ENCODE data around the gene GSTM1. TPM values are rescaled to one million over a fixed set of nuclear protein-coding genes. Genes with fewer than 3 reads are reported as not detected.
A peak's percentile ranks its signal among the peaks of the same experiment; 100 is the strongest.
"Not testable (repeated sequence)": the region's sequence is repeated elsewhere in the genome, so short reads cannot be mapped to it uniquely, and the experiment has no call there.

The GSTM1 gene
- total RNA-seq, 4 donors from 2014 or later = 23.1 TPM; not detected in 3

DNA sequence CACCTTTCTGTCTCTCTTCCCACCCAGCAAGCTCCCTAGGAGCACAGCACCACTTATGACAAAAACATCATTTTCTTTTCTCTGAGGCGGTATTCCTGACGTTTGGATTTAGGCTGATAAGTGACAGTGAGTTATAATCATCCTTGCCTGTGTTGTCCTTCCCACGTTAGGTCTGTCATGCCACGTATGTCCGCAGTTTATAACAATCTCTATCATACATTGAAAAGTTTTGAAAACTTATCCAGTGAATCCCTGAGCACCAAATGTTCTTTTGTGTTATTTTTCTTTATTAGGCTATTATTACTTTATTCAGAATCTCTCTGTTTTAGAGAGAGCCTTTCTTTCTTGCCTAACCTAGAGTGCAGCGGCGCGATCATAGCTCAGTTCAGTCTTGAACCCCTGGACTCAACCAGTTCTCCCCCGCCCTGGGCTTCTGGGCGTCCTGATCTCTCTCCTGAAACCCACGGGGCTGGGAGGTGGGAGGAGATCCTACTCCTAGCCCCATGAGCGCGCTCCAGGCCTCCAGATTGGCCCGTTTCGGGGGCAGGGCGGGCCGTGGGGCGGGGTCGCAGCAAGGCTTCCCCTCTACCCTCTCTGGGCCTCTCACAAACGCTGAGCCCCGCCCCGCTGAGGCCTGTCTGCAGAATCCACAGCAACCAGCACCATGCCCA lies 20.0 kb upstream of the GSTM1 start, which contains the start of gene GSTM2:
Gene GSTM2 (plus strand): TSS at position 606 of the 671 bp plus-strand sequence. CDS start 59 bp downstream, at position 665.
- peak within 1 kb of the TSS; percentile 63 to 73 (median 66) for H3K4me3 ChIP-seq
- no peak for TF ChIP-seq EP300 (IDR thresholded peaks at IDR 0.05)
- TF ChIP-seq, protein P1, sequence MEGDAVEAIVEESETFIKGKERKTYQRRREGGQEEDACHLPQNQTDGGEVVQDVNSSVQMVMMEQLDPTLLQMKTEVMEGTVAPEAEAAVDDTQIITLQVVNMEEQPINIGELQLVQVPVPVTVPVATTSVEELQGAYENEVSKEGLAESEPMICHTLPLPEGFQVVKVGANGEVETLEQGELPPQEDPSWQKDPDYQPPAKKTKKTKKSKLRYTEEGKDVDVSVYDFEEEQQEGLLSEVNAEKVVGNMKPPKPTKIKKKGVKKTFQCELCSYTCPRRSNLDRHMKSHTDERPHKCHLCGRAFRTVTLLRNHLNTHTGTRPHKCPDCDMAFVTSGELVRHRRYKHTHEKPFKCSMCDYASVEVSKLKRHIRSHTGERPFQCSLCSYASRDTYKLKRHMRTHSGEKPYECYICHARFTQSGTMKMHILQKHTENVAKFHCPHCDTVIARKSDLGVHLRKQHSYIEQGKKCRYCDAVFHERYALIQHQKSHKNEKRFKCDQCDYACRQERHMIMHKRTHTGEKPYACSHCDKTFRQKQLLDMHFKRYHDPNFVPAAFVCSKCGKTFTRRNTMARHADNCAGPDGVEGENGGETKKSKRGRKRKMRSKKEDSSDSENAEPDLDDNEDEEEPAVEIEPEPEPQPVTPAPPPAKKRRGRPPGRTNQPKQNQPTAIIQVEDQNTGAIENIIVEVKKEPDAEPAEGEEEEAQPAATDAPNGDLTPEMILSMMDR (IDR thresholded peaks at IDR 0.05) = no peak
- TF ChIP-seq POLR2A (IDR thresholded peaks at IDR 0.05; ENCODE audit: low read depth) = no peak
- peak; percentile 60 to 74 for TF ChIP-seq POLR2AphosphoS5 (IDR thresholded peaks at IDR 0.05)
- no peaks in the 10 kb centered on the region for H3K27me3 ChIP-seq
- H3K36me3 ChIP-seq = peaks cover 0 to 30% (median 5%) of the 10 kb centered on the region in 4 donors
- WGBS = 10% methylated on average over 18 of the region's 22 CpGs
- H3K4me1 ChIP-seq = peaks cover 4 to 26% (median 19%) of the 10 kb centered on the region in 4 donors
- DNase-seq (ENCODE audit: extremely low spot score) = peak; percentile 98
- no peaks in the 10 kb centered on the region for H3K9me3 ChIP-seq
- peak within 1 kb of the TSS; percentile 53 to 74 (median 68) for H3K27ac ChIP-seq (replicated peaks in 1 of 4)
- intact Hi-C loops (cut with DNase I) = no loop called here

DNA sequence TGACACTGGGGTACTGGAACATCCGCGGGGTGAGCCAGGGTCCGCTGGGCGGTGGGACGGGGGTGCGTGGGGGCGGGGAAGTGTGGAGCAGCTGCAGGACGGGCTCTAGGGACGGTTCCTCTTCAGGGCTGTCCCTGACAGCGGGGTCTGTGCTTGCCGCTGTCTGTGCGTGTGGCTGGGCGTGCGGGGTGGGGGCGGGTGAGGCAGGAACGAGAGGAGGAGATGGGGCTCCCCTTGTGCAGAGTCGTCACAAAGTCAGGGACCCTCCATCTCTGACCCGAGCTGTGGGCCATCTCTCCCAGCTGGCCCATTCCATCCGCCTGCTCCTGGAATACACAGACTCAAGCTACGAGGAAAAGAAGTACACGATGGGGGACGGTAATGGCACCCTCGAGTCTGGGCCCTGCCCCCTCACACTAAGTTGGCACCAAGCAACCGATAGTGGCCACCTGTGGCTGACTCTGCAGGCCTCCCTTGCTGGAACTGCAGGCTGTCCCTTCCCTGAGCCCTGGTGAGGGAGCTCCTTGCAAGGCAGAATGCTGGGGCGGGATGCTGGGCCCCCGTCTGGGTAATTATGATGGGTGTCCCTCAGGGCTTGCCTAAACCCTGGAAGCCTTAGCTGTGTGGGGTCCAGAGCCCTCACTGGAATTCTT lies 19.4 kb upstream of the GSTM1 start:
- Histone ChIP-seq H3K27me3 (no peaks in the 10 kb centered on the region), H3K4me3 (peak overlapping the region; percentile 63 to 73 (median 66)), H3K27ac (replicated peaks in 1 of 4) (peak overlapping the region; percentile 53 to 74 (median 68)), H3K36me3 (peaks cover 0 to 31% (median 8%) of the 10 kb centered on the region in 4 donors), H3K9me3 (no peaks in the 10 kb centered on the region), H3K4me1 (peaks cover 4 to 26% (median 19%) of the 10 kb centered on the region in 4 donors)
- DNase-seq (ENCODE audit: extremely low spot score) = peak; percentile 80
- intact Hi-C loops (cut with DNase I) = no loop called here
- WGBS = 18% methylated on average over 3 of the region's 26 CpGs
- TF ChIP-seq EP300 (IDR thresholded peaks at IDR 0.05) (no peak), POLR2A (IDR thresholded peaks at IDR 0.05; ENCODE audit: low read depth) (no peak), POLR2AphosphoS5 (IDR thresholded peaks at IDR 0.05) (no peak)
- TF ChIP-seq, protein P1 (IDR thresholded peaks at IDR 0.05) = no peak

DNA sequence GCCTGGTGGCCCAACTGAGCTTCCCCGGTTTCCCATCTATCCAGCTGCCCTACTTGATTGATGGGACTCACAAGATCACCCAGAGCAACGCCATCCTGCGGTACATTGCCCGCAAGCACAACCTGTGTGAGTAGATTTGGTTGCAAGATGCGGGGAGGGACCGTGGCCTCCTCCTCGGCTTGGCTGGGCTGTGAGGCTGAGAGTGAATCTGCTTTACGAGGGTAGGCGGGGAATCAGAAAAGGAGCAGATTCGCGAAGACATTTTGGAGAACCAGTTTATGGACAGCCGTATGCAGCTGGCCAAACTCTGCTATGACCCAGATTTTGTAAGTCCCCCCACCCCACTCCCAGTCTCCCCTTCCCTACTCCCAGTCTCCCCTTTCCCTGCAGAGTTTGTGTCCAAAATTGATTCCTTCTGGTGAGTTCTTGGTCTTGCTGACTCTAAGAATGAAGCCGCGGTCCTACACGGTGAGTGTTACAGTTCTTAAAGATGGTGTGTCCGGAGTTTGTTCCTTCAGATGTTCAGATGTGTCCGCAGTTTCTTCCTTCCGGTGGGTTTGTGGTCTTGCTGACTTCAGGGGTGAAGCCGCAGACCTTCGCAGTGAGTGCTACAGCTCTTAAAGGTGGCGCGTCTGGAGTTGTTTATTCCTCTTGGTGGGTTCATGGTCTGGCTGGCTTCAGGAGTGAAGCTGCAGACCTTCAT lies 18.2 kb upstream of the GSTM1 start:
- no peak for TF ChIP-seq POLR2A (IDR thresholded peaks at IDR 0.05; ENCODE audit: low read depth)
- TF ChIP-seq, protein P1 (IDR thresholded peaks at IDR 0.05) = no peak
- TF ChIP-seq EP300 (IDR thresholded peaks at IDR 0.05) = no peak
- TF ChIP-seq POLR2AphosphoS5 (IDR thresholded peaks at IDR 0.05) = no peak
- no peak overlapping the region for H3K27ac ChIP-seq (replicated peaks in 1 of 4)
- WGBS = 89% methylated on average over 22 of the region's 22 CpGs
- no peaks in the 10 kb centered on the region for H3K27me3 ChIP-seq
- H3K4me3 ChIP-seq = no peak overlapping the region
- intact Hi-C loops (cut with DNase I) = no loop called here
- peaks cover 4 to 20% (median 16%) of the 10 kb centered on the region in 4 donors for H3K4me1 ChIP-seq
- H3K9me3 ChIP-seq = no peaks in the 10 kb centered on the region
- DNase-seq (ENCODE audit: extremely low spot score) = peak; percentile 81
- H3K36me3 ChIP-seq = peaks cover 0 to 38% (median 13%) of the 10 kb centered on the region in 4 donors

DNA sequence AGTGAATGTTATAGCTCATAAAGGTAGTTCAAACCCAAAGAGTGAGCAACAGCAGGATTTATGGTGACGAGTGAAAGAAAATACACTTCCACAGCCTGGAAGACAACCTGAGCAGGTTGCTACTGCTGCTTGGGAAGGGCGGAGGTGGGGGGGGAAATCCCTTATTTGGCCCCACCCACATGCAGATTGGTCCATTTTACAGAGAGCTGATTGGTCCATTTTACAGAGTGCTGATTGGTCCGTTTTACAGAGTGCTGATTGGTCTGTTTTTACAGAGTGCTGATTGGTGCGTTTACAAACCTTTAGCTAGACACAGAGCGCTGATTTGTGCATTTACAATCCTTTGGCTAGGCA lies 17.7 kb upstream of the GSTM1 start:
- H3K4me3 ChIP-seq; DNase-seq (ENCODE audit: extremely low spot score); H3K9me3 ChIP-seq; H3K27ac ChIP-seq (replicated peaks in 1 of 4); intact Hi-C loops (cut with DNase I); H3K27me3 ChIP-seq: not testable (repeated sequence)
- 97% methylated on average over 3 of the region's 5 CpGs for WGBS
- Histone ChIP-seq H3K4me1 (peaks cover 4 to 20% (median 16%) of the 10 kb centered on the region in 4 donors), H3K36me3 (peaks cover 0 to 36% (median 13%) of the 10 kb centered on the region in 4 donors)

DNA sequence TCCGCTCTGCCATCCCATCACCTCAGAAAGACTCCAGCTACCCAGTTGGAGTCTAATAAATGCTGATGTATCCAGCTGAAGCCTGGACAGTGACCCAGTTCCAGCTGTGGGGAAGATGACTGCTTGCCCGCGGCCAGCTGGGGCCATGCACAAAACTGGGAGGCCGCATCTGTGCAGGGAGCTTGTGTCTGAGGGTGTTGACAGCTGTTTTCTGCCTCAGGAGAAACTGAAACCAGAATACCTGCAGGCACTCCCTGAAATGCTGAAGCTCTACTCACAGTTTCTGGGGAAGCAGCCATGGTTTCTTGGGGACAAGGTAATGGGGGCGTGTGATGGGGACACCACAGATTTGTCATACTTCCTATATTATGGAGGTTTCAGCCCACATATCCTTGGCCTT lies 16.6 kb upstream of the GSTM1 start:
- H3K27me3 ChIP-seq = no peaks in the 10 kb centered on the region
- 91% methylated on average over 3 of the region's 5 CpGs for WGBS
- DNase-seq (ENCODE audit: extremely low spot score) = no peak
- TF ChIP-seq POLR2AphosphoS5 (IDR thresholded peaks at IDR 0.05) (no peak), POLR2A (IDR thresholded peaks at IDR 0.05; ENCODE audit: low read depth) (no peak), EP300 (IDR thresholded peaks at IDR 0.05) (no peak)
- TF ChIP-seq, protein P1 (IDR thresholded peaks at IDR 0.05) = no peak
- H3K27ac ChIP-seq (replicated peaks in 1 of 4) = no peak overlapping the region
- H3K36me3 ChIP-seq = peaks cover 0 to 31% (median 11%) of the 10 kb centered on the region in 4 donors
- H3K4me1 ChIP-seq = peaks cover 4 to 20% (median 16%) of the 10 kb centered on the region in 4 donors
- no peaks in the 10 kb centered on the region for H3K9me3 ChIP-seq
- no peak overlapping the region for H3K4me3 ChIP-seq
- intact Hi-C loops (cut with DNase I) = no loop called here

DNA sequence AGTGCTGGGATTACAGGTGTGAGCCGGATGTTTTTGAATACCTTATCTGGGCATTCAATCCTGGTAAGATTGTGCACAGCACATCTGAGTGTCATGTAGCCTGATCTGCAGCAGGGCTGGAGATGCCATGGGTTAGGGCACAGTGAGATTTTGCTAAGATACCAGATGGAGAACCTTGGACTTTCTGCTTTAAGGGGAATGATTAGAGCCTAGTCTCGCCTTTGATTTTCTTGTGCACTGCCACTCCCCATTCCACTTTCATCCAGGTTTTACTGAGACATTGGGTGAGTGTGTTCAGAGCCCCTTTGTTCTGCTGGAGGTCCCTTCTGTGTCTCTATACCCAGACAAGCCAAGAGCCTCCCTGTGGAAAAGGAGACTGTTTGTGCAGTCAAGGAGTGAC lies 13.8 kb upstream of the GSTM1 start:
- 100% methylated on average over 2 of the region's 2 CpGs for WGBS
- H3K9me3 ChIP-seq; H3K27ac ChIP-seq (replicated peaks in 1 of 4); H3K4me3 ChIP-seq; H3K27me3 ChIP-seq; H3K4me1 ChIP-seq; intact Hi-C loops (cut with DNase I): not testable (repeated sequence)
- DNase-seq (ENCODE audit: extremely low spot score) = peak; percentile 4
- peaks cover 0 to 35% (median 11%) of the 10 kb centered on the region in 4 donors for H3K36me3 ChIP-seq

DNA sequence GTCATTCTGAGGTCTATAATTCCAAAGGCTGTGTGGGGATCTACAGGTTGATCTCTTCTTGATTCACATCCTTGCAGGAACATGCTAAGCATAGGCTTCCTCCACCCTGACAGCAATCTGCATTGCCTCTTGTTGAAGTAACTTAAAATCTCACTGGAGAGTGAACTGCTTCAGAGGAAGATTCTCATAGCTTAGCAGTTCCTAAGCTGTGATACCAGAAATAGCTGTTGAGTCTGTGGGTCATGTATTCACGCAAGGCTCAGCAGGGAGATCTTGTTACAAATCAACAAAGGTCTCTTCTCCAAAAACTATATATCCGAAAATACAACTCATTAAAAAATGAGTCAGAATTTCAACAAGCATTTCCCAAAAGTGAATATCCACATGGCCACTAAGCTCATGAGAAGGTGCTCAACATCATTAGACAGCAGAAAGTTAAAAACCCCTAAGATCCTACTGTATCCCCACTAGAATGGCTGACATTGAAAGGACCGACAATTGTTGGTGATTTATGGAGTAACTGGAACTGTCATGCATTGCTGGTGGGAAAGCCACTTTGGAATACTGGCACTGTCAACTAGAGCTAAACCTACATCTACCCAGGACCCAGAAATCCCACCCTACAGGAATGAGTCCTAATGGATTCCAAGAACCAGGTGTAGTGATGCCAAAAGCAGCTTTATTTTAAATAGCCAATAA lies 10.8 kb upstream of the GSTM1 start:
- intact Hi-C loops (cut with DNase I); H3K9me3 ChIP-seq; H3K4me3 ChIP-seq; H3K4me1 ChIP-seq; H3K27ac ChIP-seq (replicated peaks in 1 of 4); H3K27me3 ChIP-seq: not testable (repeated sequence)
- H3K36me3 ChIP-seq = peaks cover 0 to 27% (median 9%) of the 10 kb centered on the region in 4 donors
- 86% methylated on average over 3 of the region's 3 CpGs for WGBS
- DNase-seq (ENCODE audit: extremely low spot score) = peak; percentile 29
